Measurements from ENCODE around the gene AGBL1.

The AGBL1 gene

GRCh38 chr15:86538141-86538540 is 458.5 kb downstream of the AGBL1 start:
- no peak for DNase-seq (ENCODE audit: low read depth, low spot score)

GRCh38 chr15:86540840-86541467 is 461.3 kb downstream of the AGBL1 start:
- H3K4me3 ChIP-seq (ENCODE audit: low read length), result no peak overlapping the region
- no peak for DNase-seq (ENCODE audit: low read depth, low spot score)

More at GRCh38 chr15:86538141-86538540, 458.5 kb downstream of the AGBL1 start:
- no peak overlapping the region for H3K4me3 ChIP-seq (ENCODE audit: low read length)

GRCh38 chr15:86541540-86541939 is 461.9 kb downstream of the AGBL1 start:
- DNase-seq (ENCODE audit: low read depth, low spot score), result no peak

GRCh38 chr15:86550075-86550474 is 470.4 kb downstream of the AGBL1 start:
- DNase-seq (ENCODE audit: low read depth, low spot score), result no peak
- no peak overlapping the region for H3K4me3 ChIP-seq (ENCODE audit: low read length)

More at GRCh38 chr15:86541540-86541939, 461.9 kb downstream of the AGBL1 start:
- no peak overlapping the region for H3K4me3 ChIP-seq (ENCODE audit: low read length)

- no peak for DNase-seq (ENCODE audit: low read depth, low spot score)
- H3K4me3 ChIP-seq (ENCODE audit: low read length), result no peak overlapping the region
These were observed 473.4 kb downstream of the AGBL1 start for GRCh38 chr15:86553108-86553507.

GRCh38 chr15:86555098-86555497 is 475.4 kb downstream of the AGBL1 start:
- no peak overlapping the region for H3K4me3 ChIP-seq (ENCODE audit: low read length)
- no peak for DNase-seq (ENCODE audit: low read depth, low spot score)

GRCh38 chr15:86555939-86556338 is 476.3 kb downstream of the AGBL1 start:
- H3K4me3 ChIP-seq (ENCODE audit: low read length), result no peak overlapping the region
- no peak for DNase-seq (ENCODE audit: low read depth, low spot score)

GRCh38 chr15:86556396-86557017 is 476.8 kb downstream of the AGBL1 start:
- H3K4me3 ChIP-seq (ENCODE audit: low read length), result no peak overlapping the region
- no peak for DNase-seq (ENCODE audit: low read depth, low spot score)

GRCh38 chr15:86557018-86557550 is 477.4 kb downstream of the AGBL1 start:
- DNase-seq (ENCODE audit: low read depth, low spot score), result no peak
- H3K4me3 ChIP-seq (ENCODE audit: low read length), result no peak overlapping the region

- DNase-seq (ENCODE audit: low read depth, low spot score), result no peak
- H3K4me3 ChIP-seq (ENCODE audit: low read length), result no peak overlapping the region
These were observed 478.6 kb downstream of the AGBL1 start for GRCh38 chr15:86558252-86558651.

GRCh38 chr15:86558686-86559085 is 479.0 kb downstream of the AGBL1 start:
- DNase-seq (ENCODE audit: low read depth, low spot score), result no peak

GRCh38 chr15:86568378-86568777 is 488.7 kb downstream of the AGBL1 start:
- no peak overlapping the region for H3K4me3 ChIP-seq (ENCODE audit: low read length)
- no peak for DNase-seq (ENCODE audit: low read depth, low spot score)

More at GRCh38 chr15:86558686-86559085, 479.0 kb downstream of the AGBL1 start:
- no peak overlapping the region for H3K4me3 ChIP-seq (ENCODE audit: low read length)

GRCh38 chr15:86570738-86571137 is 491.1 kb downstream of the AGBL1 start:
- no peak for DNase-seq (ENCODE audit: low read depth, low spot score)
- no peak overlapping the region for H3K4me3 ChIP-seq (ENCODE audit: low read length)

GRCh38 chr15:86571873-86572272 is 492.2 kb downstream of the AGBL1 start:
- no peak overlapping the region for H3K4me3 ChIP-seq (ENCODE audit: low read length)
- DNase-seq (ENCODE audit: low read depth, low spot score), result no peak

GRCh38 chr15:86572368-86572841 is 492.7 kb downstream of the AGBL1 start:
- no peak for DNase-seq (ENCODE audit: low read depth, low spot score)
- no peak overlapping the region for H3K4me3 ChIP-seq (ENCODE audit: low read length)

GRCh38 chr15:86573476-86573875 is 493.8 kb downstream of the AGBL1 start:
- no peak for DNase-seq (ENCODE audit: low read depth, low spot score)
- H3K4me3 ChIP-seq (ENCODE audit: low read length), result no peak overlapping the region

- H3K4me3 ChIP-seq (ENCODE audit: low read length), result no peak overlapping the region
- DNase-seq (ENCODE audit: low read depth, low spot score), result no peak
These were observed 508.7 kb downstream of the AGBL1 start for GRCh38 chr15:86588413-86588812.

- no peak overlapping the region for H3K4me3 ChIP-seq (ENCODE audit: low read length)
- DNase-seq (ENCODE audit: low read depth, low spot score), result no peak
These were observed 510.8 kb downstream of the AGBL1 start for GRCh38 chr15:86590461-86590860.

GRCh38 chr15:86591158-86591557 is 511.5 kb downstream of the AGBL1 start:
- DNase-seq (ENCODE audit: low read depth, low spot score), result no peak
- H3K4me3 ChIP-seq (ENCODE audit: low read length), result no peak overlapping the region

- no peak for DNase-seq (ENCODE audit: low read depth, low spot score)
- H3K4me3 ChIP-seq (ENCODE audit: low read length), result no peak overlapping the region
These were observed 512.5 kb downstream of the AGBL1 start for GRCh38 chr15:86591994-86592735.

Data from Jurkat, Clone E6-1 (cell line).